HCT116 (cell line): ENCODE data around the gene CD63. TPM values are rescaled to one million over a fixed set of nuclear protein-coding genes. Genes with fewer than 3 reads are reported as not detected.

Source experiments
- ATAC-seq: fragments of 200-7000 bp; cut with Tn5 transposase; 2 replicates; pipeline ENCODE4 v1.9.1; 2020; ENCODE audit warnings: mild to moderate bottlenecking, moderate library complexity
- BruUV-seq: library from RNA; stranded (reverse); fragments of 400-500 nt; replicated peaks from 2 replicates; lab custom pipeline; 2021; lab: Mats Ljungman, UMichigan
- CTCF ChIA-PET: fragments of 300-600 bp; sonication (Branson Sonifier 250); formaldehyde crosslinking; loops from one replicate; lab custom pipeline; 2021; ENCODE audit warnings: antibody characterized with exemption; lab: Charles Lee
- POLR2A ChIA-PET: fragments of 300-600, 350-600 bp; sonication (Branson Sonifier 250); formaldehyde crosslinking; loops from one replicate; lab custom pipeline; 2021; ENCODE audit warnings: antibody characterized with exemption; lab: Charles Lee
- RAD21 ChIA-PET, 2 experiments: fragments of 300-600 bp; sonication (Branson Sonifier 250); formaldehyde crosslinking; loops; one replicate each; lab custom pipeline; 2023; ENCODE audit warnings: low total read pairs in 2 of 2; ENCODE audit not compliant: uncharacterized antibody in 2 of 2, unreplicated experiment in 2 of 2, low non-redundant PET in 1 of 2; lab: Charles Lee
- DNase-seq: peaks from one replicate; pipeline ENCODE4 v3.0.0-alpha.2; 2010; ENCODE audit warnings: low read depth, low spot score
- H2AFZ ChIP-seq: fragments of 200-600 bp; shearing (Covaris generic), sonication (generic); 2 replicates; pipeline ENCODE4 v1.6.1; 2017; ENCODE audit warnings: low read depth, mixed run types, mixed read lengths, antibody characterized with exemption, low read length; ENCODE audit not compliant: poor library complexity, severe bottlenecking
- H3K27ac ChIP-seq: 2 replicates; pipeline ENCODE4 v1.5.1; 2012; ENCODE audit warnings: low read depth, low read length
- H3K27me3 ChIP-seq: fragments of 200-600 bp; sonication (generic); 2 replicates; pipeline ENCODE4 v1.6.1; 2016; ENCODE audit warnings: mixed run types, low read length, mixed read lengths; ENCODE audit not compliant: insufficient read depth
- H3K36me3 ChIP-seq, 2 experiments: fragments of 200-500 bp in 1 of 2; fragments of 200-600 bp in 1 of 2; sonication (Bioruptor generic) in 1 of 2; sonication (generic) in 1 of 2; 2 replicates each; pipeline versions ENCODE4 v1.5.1 to v1.6.1; 2014 to 2016; ENCODE audit warnings: low read length in 2 of 2, inconsistent platforms in 1 of 2, mixed read lengths in 1 of 2, mixed run types in 1 of 2; ENCODE audit not compliant: insufficient read depth in 2 of 2, control insufficient read depth in 1 of 2
- H3K4me1 ChIP-seq, 2 experiments: fragments of 200-600 bp in 1 of 2; sonication (generic) in 1 of 2; 2 replicates each; pipeline versions ENCODE4 v1.5.1 to v1.6.1; 2012 to 2017; ENCODE audit warnings: low read length in 2 of 2, inconsistent platforms in 1 of 2, mild to moderate bottlenecking in 1 of 2, mixed read lengths in 1 of 2, mixed run types in 1 of 2, moderate library complexity in 1 of 2; ENCODE audit not compliant: insufficient read depth in 2 of 2, control insufficient read depth in 1 of 2
- H3K4me2 ChIP-seq: fragments of 200-600 bp; sonication (generic); 2 replicates; pipeline ENCODE4 v1.6.1; 2017; ENCODE audit warnings: mixed run types, low read length, mixed read lengths
- H3K4me3 ChIP-seq, 2 experiments: fragments of 200-600 bp in 1 of 2; sonication (generic) in 1 of 2; replicated peaks in 1 of 2; 2 replicates each; pipeline ENCODE4 v1.5.1; 2011 to 2016; ENCODE audit warnings: low read length in 2 of 2, control low read depth in 1 of 2, low read depth in 1 of 2, mild to moderate bottlenecking in 1 of 2, mixed read lengths in 1 of 2, mixed run types in 1 of 2
- H3K79me2 ChIP-seq: fragments of 200-600 bp; sonication (generic); 2 replicates; pipeline ENCODE4 v1.6.1; 2017; ENCODE audit warnings: mild to moderate bottlenecking, mixed run types, low read length, moderate library complexity, mixed read lengths; ENCODE audit not compliant: insufficient read depth
- H3K9ac ChIP-seq: fragments of 200-600 bp; sonication (generic); 2 replicates; pipeline ENCODE4 v1.6.1; 2016; ENCODE audit warnings: low read length, mixed read lengths
- H3K9me2 ChIP-seq: fragments of 200-600 bp; sonication (generic), shearing (Covaris generic); 2 replicates; pipeline ENCODE4 v1.6.1; 2017; ENCODE audit warnings: mixed run types, mild to moderate bottlenecking, moderate library complexity; ENCODE audit not compliant: insufficient read depth
- H3K9me3 ChIP-seq, 2 experiments: fragments of 200-500 bp in 1 of 2; fragments of 200-600 bp in 1 of 2; sonication (Bioruptor generic) in 1 of 2; sonication (generic) in 1 of 2; 2 replicates each; pipeline ENCODE4 v1.6.1; 2014 to 2017; ENCODE audit warnings: low read length in 2 of 2, mixed read lengths in 2 of 2, inconsistent platforms in 1 of 2, low read depth in 1 of 2, mild to moderate bottlenecking in 1 of 2, mixed run types in 1 of 2, moderate library complexity in 1 of 2; ENCODE audit not compliant: control insufficient read depth in 1 of 2, insufficient read depth in 1 of 2
- H4K20me1 ChIP-seq: fragments of 200-600 bp; sonication (generic), shearing (Covaris generic); 2 replicates; pipeline ENCODE4 v1.6.1; 2017; ENCODE audit warnings: mixed run types, mild to moderate bottlenecking, moderate library complexity; ENCODE audit not compliant: insufficient read depth
- CBX3 ChIP-seq: IDR thresholded peaks from 2 replicates; pipeline ENCODE4 v1.6.1; 2012; ENCODE audit warnings: low read depth
- CEBPB ChIP-seq: IDR thresholded peaks from 2 replicates; pipeline ENCODE4 v1.6.1; 2012; ENCODE audit warnings: low read depth
- ELF1 ChIP-seq: IDR thresholded peaks from 2 replicates; pipeline ENCODE4 v1.6.1; 2012; ENCODE audit warnings: low read depth, borderline replicate concordance
- EZH2 ChIP-seq: fragments of 200-600 bp; sonication (generic); IDR thresholded peaks from 2 replicates; pipeline ENCODE4 v1.6.1; 2017; ENCODE audit warnings: antibody characterized with exemption, mixed run types
- EZH2phosphoT487 ChIP-seq: fragments of 200-600 bp; IDR thresholded peaks from 2 replicates; pipeline ENCODE4 v1.6.1; 2018; ENCODE audit warnings: antibody characterized with exemption, borderline replicate concordance
- POLR2A ChIP-seq: IDR thresholded peaks from 2 replicates; pipeline ENCODE4 v1.7.0; 2011; ENCODE audit warnings: borderline replicate concordance; ENCODE audit not compliant: insufficient read depth, insufficient read length; ENCODE audit errors: extremely low read depth
- POLR2AphosphoS5 ChIP-seq: IDR thresholded peaks from 2 replicates; pipeline ENCODE4 v1.6.1; 2011; ENCODE audit warnings: mild to moderate bottlenecking, low read depth, low read length, moderate library complexity
- RAD21 ChIP-seq: IDR thresholded peaks from 2 replicates; pipeline ENCODE4 v1.6.1; 2012; ENCODE audit warnings: low read depth, mild to moderate bottlenecking
- SIN3A ChIP-seq: IDR thresholded peaks from 2 replicates; pipeline ENCODE4 v1.6.1; 2012; ENCODE audit warnings: low read depth
- SP1 ChIP-seq: IDR thresholded peaks from 2 replicates; pipeline ENCODE4 v1.6.1; 2012; ENCODE audit warnings: low read depth
- ZNF274 ChIP-seq: fragments of 200-500 bp; sonication (Bioruptor generic); IDR thresholded peaks from 2 replicates; pipeline ENCODE4 v1.6.1; 2014; ENCODE audit warnings: mild to moderate bottlenecking, low read depth, low read length, inconsistent platforms
- intact Hi-C: fragments of 100-400 bp; cut with micrococcal nuclease; formaldehyde crosslinking; loops from 2 replicates; pipeline ENCODE4 v1.10.0; 2022
- total RNA-seq: library from RNA; stranded (reverse); gene quantifications from one replicate; pipeline ENCODE4 v1.2.1, GENCODE V29; 2021; ENCODE audit not compliant: unreplicated experiment
- TF ChIP-seq, protein P1 (sequence below): IDR thresholded peaks from 2 replicates; pipeline ENCODE4 v1.6.1; 2011; ENCODE audit warnings: mild to moderate bottlenecking, low read length, moderate library complexity; ENCODE audit not compliant: insufficient replicate concordance; ENCODE audit errors: extremely low read depth
- TF ChIP-seq, protein P2 (sequence below), 3 experiments: fragments of 200-600 bp in 1 of 3; sonication (generic) in 1 of 3; IDR thresholded peaks in 2 of 3; conservative IDR thresholded peaks in 1 of 3; 2 replicates each; pipeline ENCODE4 v1.5.1; 2012 to 2017; ENCODE audit warnings: low read depth in 2 of 3, low read length in 2 of 3, antibody characterized with exemption in 1 of 3, borderline replicate concordance in 1 of 3, control low read depth in 1 of 3, mild to moderate bottlenecking in 1 of 3, mixed read lengths in 1 of 3, mixed run types in 1 of 3, moderate library complexity in 1 of 3; ENCODE audit not compliant: insufficient read depth in 1 of 3
- TF ChIP-seq, protein P3 (sequence below): IDR thresholded peaks from 2 replicates; pipeline ENCODE4 v1.6.1; 2012; ENCODE audit warnings: low read depth
- TF ChIP-seq, protein P4 (sequence below): IDR thresholded peaks from 2 replicates; pipeline ENCODE4 v1.6.1; 2012

CD63 gene
- total RNA-seq, 1 experiment from 2014 or later = 355 TPM

DNA sequence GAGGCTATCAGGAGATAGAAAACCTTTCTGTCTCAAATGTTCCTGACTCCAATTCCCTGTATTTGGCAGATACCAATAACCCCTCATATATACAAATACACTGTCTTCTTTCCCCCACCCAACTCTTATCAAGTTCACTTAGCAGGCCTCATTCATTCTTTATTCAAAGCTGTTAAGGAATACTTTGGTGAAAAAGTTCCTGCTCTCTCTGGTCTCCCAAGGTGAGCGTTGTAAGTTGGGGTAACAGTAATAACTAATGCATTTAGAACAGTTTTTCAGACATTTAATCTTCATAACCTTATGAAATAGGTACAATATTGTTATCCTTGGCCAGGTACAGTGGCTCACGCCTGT is 10.2 kb upstream of the CD63 start:
- H4K20me1 ChIP-seq = no peaks in the 10 kb centered on the region
- no TSS peak for BruUV-seq
- H3K4me3 ChIP-seq = peak overlapping the region in 1 of 2 experiments; percentile 63; a peak in 3 of 4 replicates
- H3K36me3 ChIP-seq = no peaks in the 10 kb centered on the region
- TF ChIP-seq, protein P1, sequence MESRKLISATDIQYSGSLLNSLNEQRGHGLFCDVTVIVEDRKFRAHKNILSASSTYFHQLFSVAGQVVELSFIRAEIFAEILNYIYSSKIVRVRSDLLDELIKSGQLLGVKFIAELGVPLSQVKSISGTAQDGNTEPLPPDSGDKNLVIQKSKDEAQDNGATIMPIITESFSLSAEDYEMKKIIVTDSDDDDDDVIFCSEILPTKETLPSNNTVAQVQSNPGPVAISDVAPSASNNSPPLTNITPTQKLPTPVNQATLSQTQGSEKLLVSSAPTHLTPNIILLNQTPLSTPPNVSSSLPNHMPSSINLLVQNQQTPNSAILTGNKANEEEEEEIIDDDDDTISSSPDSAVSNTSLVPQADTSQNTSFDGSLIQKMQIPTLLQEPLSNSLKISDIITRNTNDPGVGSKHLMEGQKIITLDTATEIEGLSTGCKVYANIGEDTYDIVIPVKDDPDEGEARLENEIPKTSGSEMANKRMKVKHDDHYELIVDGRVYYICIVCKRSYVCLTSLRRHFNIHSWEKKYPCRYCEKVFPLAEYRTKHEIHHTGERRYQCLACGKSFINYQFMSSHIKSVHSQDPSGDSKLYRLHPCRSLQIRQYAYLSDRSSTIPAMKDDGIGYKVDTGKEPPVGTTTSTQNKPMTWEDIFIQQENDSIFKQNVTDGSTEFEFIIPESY = no peak
- no peak for TF ChIP-seq CBX3
- TF ChIP-seq, protein P2, sequence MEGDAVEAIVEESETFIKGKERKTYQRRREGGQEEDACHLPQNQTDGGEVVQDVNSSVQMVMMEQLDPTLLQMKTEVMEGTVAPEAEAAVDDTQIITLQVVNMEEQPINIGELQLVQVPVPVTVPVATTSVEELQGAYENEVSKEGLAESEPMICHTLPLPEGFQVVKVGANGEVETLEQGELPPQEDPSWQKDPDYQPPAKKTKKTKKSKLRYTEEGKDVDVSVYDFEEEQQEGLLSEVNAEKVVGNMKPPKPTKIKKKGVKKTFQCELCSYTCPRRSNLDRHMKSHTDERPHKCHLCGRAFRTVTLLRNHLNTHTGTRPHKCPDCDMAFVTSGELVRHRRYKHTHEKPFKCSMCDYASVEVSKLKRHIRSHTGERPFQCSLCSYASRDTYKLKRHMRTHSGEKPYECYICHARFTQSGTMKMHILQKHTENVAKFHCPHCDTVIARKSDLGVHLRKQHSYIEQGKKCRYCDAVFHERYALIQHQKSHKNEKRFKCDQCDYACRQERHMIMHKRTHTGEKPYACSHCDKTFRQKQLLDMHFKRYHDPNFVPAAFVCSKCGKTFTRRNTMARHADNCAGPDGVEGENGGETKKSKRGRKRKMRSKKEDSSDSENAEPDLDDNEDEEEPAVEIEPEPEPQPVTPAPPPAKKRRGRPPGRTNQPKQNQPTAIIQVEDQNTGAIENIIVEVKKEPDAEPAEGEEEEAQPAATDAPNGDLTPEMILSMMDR (IDR thresholded peaks at IDR 0.05 in 2 of 3, conservative IDR thresholded peaks at IDR 0.05 in 1 of 3; ENCODE audit: borderline replicate concordance in 1 of 3, insufficient read depth in 1 of 3, low read depth in 2 of 3, low read length in 2 of 3) = no peak
- TF ChIP-seq POLR2AphosphoS5 = no peak
- TF ChIP-seq SIN3A = no peak
- TF ChIP-seq ZNF274 = no peak
- TF ChIP-seq CEBPB = no peak
- TF ChIP-seq RAD21 = no peak
- TF ChIP-seq EZH2 = no peak
- TF ChIP-seq, protein P3, sequence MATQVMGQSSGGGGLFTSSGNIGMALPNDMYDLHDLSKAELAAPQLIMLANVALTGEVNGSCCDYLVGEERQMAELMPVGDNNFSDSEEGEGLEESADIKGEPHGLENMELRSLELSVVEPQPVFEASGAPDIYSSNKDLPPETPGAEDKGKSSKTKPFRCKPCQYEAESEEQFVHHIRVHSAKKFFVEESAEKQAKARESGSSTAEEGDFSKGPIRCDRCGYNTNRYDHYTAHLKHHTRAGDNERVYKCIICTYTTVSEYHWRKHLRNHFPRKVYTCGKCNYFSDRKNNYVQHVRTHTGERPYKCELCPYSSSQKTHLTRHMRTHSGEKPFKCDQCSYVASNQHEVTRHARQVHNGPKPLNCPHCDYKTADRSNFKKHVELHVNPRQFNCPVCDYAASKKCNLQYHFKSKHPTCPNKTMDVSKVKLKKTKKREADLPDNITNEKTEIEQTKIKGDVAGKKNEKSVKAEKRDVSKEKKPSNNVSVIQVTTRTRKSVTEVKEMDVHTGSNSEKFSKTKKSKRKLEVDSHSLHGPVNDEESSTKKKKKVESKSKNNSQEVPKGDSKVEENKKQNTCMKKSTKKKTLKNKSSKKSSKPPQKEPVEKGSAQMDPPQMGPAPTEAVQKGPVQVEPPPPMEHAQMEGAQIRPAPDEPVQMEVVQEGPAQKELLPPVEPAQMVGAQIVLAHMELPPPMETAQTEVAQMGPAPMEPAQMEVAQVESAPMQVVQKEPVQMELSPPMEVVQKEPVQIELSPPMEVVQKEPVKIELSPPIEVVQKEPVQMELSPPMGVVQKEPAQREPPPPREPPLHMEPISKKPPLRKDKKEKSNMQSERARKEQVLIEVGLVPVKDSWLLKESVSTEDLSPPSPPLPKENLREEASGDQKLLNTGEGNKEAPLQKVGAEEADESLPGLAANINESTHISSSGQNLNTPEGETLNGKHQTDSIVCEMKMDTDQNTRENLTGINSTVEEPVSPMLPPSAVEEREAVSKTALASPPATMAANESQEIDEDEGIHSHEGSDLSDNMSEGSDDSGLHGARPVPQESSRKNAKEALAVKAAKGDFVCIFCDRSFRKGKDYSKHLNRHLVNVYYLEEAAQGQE = no peak
- no peak for TF ChIP-seq ELF1
- TF ChIP-seq SP1 = no peak
- TF ChIP-seq POLR2A = no peak
- TF ChIP-seq, protein P4, sequence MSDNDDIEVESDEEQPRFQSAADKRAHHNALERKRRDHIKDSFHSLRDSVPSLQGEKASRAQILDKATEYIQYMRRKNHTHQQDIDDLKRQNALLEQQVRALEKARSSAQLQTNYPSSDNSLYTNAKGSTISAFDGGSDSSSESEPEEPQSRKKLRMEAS = no peak
- TF ChIP-seq EZH2phosphoT487 = no peak
- no peak for DNase-seq
- peaks cover under 1% of the 10 kb centered on the region; the same call in 1 of the 2 replicates for H3K79me2 ChIP-seq
- no peaks in the 10 kb centered on the region for H3K9me2 ChIP-seq
- H3K4me1 ChIP-seq = peaks cover 13 to 43% of the 10 kb centered on the region in 2 experiments
- H3K9me3 ChIP-seq = no peaks in the 10 kb centered on the region
- no peak for ATAC-seq
- intact Hi-C loops = loop anchor here (1.0 to 10.0 kb wide), 4 partner anchors 58 to 376 kb away; partner anchors contain the start of genes RPL41, RPS26 and ZC3H10
- peak overlapping the region; percentile 99 for H2AFZ ChIP-seq
- peak overlapping the region; percentile 57; the same call in 1 of the 2 replicates for H3K9ac ChIP-seq
- H3K4me2 ChIP-seq = peak overlapping the region; percentile 88
- CTCF ChIA-PET = interaction anchor here (0.5 to 3.6 kb wide), 41 partner anchors 10 to 990 kb away, joined by 3 to 49 read pairs (median 6); partner anchors contain the start of genes CD63, DNAJC14, ERBB3 and ORMDL2
- no peaks in the 10 kb centered on the region for H3K27me3 ChIP-seq
- no peak overlapping the region; the same call in 1 of the 2 replicates for H3K27ac ChIP-seq
- POLR2A ChIA-PET = interaction anchor here (0.9 to 3.8 kb wide), 10 partner anchors 9 to 451 kb away, joined by 3 to 24 read pairs (median 6); partner anchors contain the start of genes CD63, DNAJC14, ESYT1 and ORMDL2
- RAD21 ChIA-PET = interaction anchor here (0.8 to 1.6 kb wide), 8 partner anchors 9 to 301 kb away, joined by 3 to 7 read pairs (median 4); partner anchors contain the start of genes CD63 (in 1 of the 2) and RAB5B (in 1 of the 2)
